Measurements from ENCODE around the gene AGT.
"Not testable (repeated sequence)": the region's sequence is repeated elsewhere in the genome, so short reads cannot be mapped to it uniquely, and the experiment has no call there.

Gene AGT

GRCh38 chr1:230691615-230692014 lies 22.3 kb downstream of the AGT start:
- DNase-seq (ENCODE audit: low read depth in 2 of 2): no peak

DNA sequence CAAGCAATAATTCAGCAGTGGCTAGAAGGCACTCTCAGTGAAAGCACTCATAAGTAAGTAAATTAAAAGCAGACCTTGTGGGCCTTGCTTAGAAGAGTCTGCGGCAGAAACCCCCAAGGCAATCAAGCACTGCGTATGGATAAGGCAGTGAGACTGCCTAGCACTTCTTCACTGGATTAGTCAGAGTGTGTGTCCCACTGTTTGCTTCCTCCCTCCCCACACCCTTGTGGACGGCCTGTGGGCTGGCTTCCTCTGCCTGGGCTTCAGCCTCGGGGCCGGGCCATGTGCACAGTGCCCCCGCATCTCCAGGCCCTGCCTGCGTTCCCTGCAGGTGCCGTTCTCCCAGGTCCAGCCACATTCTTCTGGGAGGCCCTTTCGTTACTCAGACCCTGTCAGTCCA lies 23.8 kb downstream of the AGT start:
- no peak for DNase-seq (ENCODE audit: low read depth in 2 of 2)

DNA sequence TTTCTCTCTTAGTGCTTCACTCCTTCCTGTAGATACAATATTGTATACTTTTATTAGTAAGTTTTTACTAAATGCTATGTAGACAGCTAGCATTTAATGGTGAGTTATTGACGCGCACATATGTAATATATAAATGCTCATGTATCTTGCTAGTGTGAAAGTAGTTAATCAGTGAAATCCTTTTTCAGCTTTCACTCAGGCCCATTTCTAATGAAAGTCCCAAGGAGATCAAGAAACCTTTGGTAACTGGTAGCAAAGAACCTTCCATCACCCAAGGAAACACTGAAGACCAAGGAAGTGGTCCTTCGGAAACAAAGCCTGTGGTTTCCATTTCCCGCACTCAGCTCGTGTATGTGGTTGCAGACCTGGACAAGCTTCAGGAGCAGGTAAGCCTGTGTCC lies 27.2 kb downstream of the AGT start:
- DNase-seq (ENCODE audit: low read depth in 2 of 2): no peak

- no peak for DNase-seq (ENCODE audit: low read depth in 2 of 2)
Measured at GRCh38 chr1:230684998-230685397, 28.9 kb downstream of the AGT start.

DNA sequence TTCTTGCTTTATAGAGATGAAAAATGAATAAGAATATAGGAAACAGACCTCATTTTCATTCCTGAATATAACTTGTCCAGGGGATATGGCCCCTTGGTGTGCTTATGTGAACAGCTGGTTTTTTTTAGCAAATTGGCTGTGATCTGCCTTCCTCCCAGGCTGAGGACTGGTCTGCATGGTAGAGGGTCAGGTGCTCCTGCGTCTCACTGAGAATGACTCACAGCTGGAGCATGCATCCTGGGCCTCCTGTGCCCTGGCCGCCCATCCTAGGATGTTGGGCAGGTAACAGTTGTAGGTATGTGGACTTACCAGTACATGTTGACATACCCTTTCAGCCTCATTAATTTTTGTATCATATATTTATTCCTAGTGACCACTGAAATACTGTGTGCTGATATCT lies 29.8 kb downstream of the AGT start:
- no peak for DNase-seq (ENCODE audit: low read depth in 2 of 2)

GRCh38 chr1:230682882-230683610 lies 30.9 kb downstream of the AGT start:
- no peak for DNase-seq (ENCODE audit: low read depth in 2 of 2)

DNA sequence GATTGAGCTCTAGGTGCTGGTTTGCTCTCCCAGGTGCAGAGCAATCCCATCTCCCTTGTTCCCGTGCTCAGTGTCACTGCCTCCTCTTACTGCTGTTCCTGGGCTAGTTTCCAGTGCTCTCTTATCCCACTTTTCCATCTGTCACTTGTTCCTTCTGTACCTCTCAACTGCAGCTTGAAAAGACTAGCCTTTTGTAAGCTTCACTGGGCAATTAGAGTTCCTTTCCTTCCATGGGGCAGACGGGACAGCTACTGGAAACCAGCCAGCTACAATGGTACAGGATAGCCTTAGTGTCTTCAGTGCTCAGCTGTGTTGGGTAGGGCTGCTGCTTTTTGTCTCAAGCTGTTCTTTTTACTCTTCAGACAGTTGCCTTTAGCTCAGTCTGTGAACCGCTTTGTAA lies 31.6 kb downstream of the AGT start:
- DNase-seq (ENCODE audit: low read depth in 2 of 2): no peak

DNA sequence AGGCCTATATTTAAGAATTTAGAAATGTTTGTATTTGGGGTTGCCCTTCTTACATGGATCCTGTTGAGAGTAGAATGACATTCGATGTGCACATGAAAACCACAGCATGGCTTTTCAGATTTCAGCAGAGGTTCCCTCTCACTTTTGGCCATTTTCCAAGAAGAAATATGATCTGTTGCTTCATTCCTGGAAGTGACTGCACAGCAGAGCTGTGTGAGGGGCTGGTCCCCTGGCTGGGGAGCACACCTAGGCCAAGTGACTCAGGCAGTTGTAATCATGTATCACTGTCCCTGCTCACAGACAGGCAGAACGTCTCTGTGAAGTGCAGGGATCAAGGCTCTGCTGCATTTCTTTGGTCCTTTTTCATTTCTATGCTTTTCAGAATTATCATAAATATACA lies 32.3 kb downstream of the AGT start:
- no peak for DNase-seq (ENCODE audit: low read depth in 2 of 2)

GRCh38 chr1:230680300-230681025 lies 33.5 kb downstream of the AGT start:
- DNase-seq (ENCODE audit: low read depth in 2 of 2): no peak

DNA sequence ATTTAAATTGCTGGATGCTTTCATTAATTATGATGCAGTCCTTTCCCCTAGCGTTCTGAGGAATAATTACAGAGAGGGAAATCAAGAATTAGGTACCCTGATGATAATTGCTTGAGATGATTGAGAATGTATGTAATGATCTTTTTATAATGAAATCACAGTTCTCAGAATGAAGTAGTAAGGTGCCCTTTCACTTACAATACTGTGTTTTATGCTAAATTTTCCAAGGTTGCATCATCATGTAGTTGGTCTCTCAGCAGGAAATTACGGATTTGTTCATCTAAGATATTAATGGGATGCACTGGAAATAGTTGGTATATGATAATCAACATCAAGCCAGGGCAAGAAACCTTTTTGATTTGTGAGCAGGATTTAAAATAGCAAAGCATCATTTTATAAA lies 34.1 kb downstream of the AGT start:
- no peak for DNase-seq (ENCODE audit: low read depth in 2 of 2)

GRCh38 chr1:230679192-230679591 lies 34.7 kb downstream of the AGT start:
- no peak for DNase-seq (ENCODE audit: low read depth in 2 of 2)

GRCh38 chr1:230677200-230677599 lies 36.7 kb downstream of the AGT start:
- DNase-seq (ENCODE audit: low read depth in 2 of 2): no peak

- DNase-seq (ENCODE audit: low read depth in 2 of 2): no peak
Measured at GRCh38 chr1:230674581-230674980, 39.3 kb downstream of the AGT start.

DNA sequence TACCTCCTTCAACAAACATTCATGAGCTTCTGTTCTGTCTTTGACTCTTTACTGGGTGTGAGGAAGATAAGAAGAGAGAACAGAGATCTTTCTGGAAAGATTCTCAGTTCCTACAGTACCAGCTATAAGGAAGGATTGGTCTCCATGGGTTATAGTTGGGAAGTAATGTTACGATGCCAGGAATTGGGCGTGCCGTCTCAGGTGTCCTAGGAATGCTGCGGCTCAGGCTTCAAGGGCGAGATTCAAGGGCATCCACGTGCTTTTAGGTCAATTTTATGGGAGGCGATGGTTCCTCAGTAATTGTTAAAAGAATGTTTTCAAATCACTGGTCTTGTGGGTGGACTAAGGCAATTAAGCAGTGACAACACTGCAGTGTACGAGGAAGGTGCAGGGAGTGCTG lies 44.4 kb downstream of the AGT start:
- DNase-seq (ENCODE audit: low read depth in 2 of 2): no peak

GRCh38 chr1:230668227-230668626 lies 45.7 kb downstream of the AGT start:
- DNase-seq (ENCODE audit: low read depth in 2 of 2): no peak

DNA sequence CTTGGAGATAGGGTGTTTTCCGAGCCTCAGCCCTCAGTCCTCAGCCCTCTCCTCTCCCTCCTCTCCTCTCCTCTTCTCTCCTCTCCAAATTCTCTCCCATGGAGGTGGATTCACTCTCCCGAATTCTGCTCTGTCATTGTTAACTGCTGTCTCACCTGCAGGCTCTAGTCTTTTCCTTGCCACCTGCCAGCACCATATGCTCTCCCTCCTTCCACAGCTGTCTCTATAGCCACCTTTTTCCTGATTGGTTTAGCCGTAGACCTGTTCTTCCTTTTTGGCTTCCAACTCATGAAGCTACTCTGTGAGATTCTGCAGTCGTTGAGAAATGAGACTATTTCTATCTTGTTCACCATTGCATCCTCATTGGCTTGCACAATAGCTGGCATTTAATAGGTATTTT lies 51.9 kb downstream of the AGT start:
- DNase-seq (ENCODE audit: low read depth in 2 of 2): no peak

- no peak for DNase-seq (ENCODE audit: low read depth in 2 of 2)
Measured at GRCh38 chr1:230658691-230659090, 55.2 kb downstream of the AGT start.

DNA sequence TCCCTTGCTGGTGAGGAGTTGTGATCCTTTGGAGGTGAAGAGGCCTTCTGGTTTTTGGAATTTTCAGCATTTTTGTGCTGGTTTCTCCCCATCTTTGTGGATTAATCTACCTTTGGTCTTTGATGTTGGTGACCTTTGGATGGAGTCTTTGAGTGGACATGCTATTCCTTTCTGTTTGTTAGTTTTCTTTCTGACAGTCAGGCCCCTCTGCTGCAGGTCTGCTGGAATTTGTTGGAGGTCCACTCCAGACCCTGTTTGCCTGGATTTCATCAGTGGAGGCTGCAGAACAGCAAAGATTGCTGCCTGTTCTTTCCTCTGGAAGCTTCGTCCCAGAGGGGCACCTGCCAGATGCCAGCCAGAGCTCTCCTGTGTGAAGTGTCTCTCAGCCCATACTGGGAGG lies 55.8 kb downstream of the AGT start:
- DNase-seq (ENCODE audit: low read depth in 2 of 2): not testable (repeated sequence)

- not testable (repeated sequence) for DNase-seq (ENCODE audit: low read depth in 2 of 2)
Measured at GRCh38 chr1:230656719-230657118, 57.2 kb downstream of the AGT start.

Data from stimulated activated CD8-positive, alpha-beta memory T cell treated with anti-CD3 and anti-CD28 coated beads, Interleukin-2, amount 100 ng/mL, for 1 hour (primary cell).